ENCODE measurements around the gene FAM3C.

DNA sequence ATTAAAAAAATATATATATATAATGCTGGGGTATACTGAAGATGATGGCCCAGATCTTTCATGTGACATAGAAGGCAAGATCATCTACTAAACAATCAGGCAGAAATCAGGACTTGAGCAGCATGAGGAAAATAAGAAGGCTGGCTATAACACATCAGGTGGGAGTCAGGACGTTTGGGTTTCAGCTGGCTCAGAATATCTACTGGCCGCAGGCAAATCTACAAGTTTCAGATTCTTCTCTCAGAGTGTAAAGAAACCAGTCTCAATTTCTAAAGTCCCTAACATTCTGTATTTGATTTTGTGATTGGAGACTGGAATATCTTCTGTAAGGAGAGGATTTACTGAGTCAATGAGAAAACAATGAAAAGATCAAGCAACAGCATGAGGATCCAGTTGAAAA, 37.7 kb upstream of the FAM3C start:
- TF ChIP-seq POLR2AphosphoS5 (IDR thresholded peaks at IDR 0.05; ENCODE audit: low read depth, low read length) (no peak), TAF1 (IDR thresholded peaks at IDR 0.05; ENCODE audit: low read depth, low read length) (no peak)

Measured in GM12891 (cell line).